BJ (cell line): ENCODE results near the gene JMJD1C. TPM values are rescaled to one million over a fixed set of nuclear protein-coding genes. Genes with fewer than 3 reads are reported as not detected.

Source experiments
- CTCF ChIA-PET: fragments of 350-600 bp; formaldehyde crosslinking; extraction: SDS; loops from one replicate; lab custom pipeline; 2021; ENCODE audit warnings: antibody characterized with exemption, inconsistent platforms; lab: Yijun Ruan, JAX
- POLR2A ChIA-PET: fragments of 300-600 bp; sonication (Branson Sonifier 250); formaldehyde crosslinking; extraction: SDS; loops from one replicate; lab custom pipeline; 2021; ENCODE audit warnings: antibody characterized with exemption; lab: Charles Lee
- DNase-seq: peaks from one replicate; pipeline ENCODE4 v3.0.0-alpha.2; 2011; ENCODE audit warnings: low read depth
- H3K27me3 ChIP-seq: 2 replicates; pipeline ENCODE4 v1.6.0; 2011; ENCODE audit warnings: low read length; ENCODE audit not compliant: control insufficient read depth, insufficient read depth
- H3K36me3 ChIP-seq: 2 replicates; pipeline ENCODE4 v1.5.1; 2011; ENCODE audit warnings: low read length; ENCODE audit not compliant: control insufficient read depth, insufficient read depth
- H3K4me3 ChIP-seq: 2 replicates; pipeline ENCODE4 v1.5.1; 2011; ENCODE audit warnings: low read depth, mild to moderate bottlenecking, control low read depth, low read length
- polyA plus RNA-seq: library from polyadenylated mRNA; depleted of rRNA; stranded (reverse); fragments of >200 nt; gene quantifications from 2 replicates; pipeline ENCODE4 v1.2.3, GENCODE V29; 2011
- TF ChIP-seq, protein P1 (sequence below): IDR thresholded peaks from 2 replicates; pipeline ENCODE4 v1.5.1; 2011; ENCODE audit warnings: low read depth, mild to moderate bottlenecking, control low read depth, inconsistent platforms, low read length, moderate library complexity; ENCODE audit not compliant: insufficient read depth

JMJD1C gene
- polyA plus RNA-seq, 1 experiment = 14.2 TPM

DNA sequence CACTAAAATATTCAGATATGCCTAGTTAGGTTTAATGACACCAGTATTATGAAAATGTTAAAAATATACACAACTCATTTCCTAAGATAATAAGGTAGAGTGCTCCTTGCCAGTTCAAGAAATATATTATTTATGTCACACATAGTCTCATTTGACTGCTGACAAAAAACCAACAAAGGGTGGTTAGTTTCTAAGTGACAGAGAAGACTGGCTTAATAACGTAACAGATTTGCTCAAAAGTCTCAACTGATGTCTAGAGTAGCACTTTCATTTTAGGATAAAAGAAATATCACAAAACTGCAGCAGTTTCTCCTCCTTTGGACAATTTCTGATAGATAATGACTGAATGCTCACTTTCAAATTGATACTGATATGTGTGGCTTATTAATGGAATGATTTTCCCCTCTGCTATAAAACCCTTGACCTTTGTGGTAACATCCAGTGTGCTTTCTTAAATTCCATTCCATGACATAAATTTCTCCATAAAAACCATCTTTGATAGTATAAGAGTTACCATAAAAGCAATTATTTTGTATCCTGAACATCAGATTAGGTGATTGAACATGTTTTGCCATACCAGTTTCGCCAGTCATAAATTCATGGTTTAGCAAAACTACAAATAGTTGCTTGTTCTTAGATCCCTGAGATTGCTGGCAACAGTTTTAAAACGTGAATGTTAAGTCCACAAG lies 238.4 kb downstream of the JMJD1C start:
- ChIA-PET POLR2A (no interaction called here), CTCF (interaction anchor here (1.4 kb wide), 1 partner anchor 13 kb away, joined by 3 read pairs; no protein-coding TSS in a partner anchor)
- H3K36me3 ChIP-seq = no peaks in the 10 kb centered on the region
- no peak overlapping the region for H3K4me3 ChIP-seq
- no peak for DNase-seq
- TF ChIP-seq, protein P1, sequence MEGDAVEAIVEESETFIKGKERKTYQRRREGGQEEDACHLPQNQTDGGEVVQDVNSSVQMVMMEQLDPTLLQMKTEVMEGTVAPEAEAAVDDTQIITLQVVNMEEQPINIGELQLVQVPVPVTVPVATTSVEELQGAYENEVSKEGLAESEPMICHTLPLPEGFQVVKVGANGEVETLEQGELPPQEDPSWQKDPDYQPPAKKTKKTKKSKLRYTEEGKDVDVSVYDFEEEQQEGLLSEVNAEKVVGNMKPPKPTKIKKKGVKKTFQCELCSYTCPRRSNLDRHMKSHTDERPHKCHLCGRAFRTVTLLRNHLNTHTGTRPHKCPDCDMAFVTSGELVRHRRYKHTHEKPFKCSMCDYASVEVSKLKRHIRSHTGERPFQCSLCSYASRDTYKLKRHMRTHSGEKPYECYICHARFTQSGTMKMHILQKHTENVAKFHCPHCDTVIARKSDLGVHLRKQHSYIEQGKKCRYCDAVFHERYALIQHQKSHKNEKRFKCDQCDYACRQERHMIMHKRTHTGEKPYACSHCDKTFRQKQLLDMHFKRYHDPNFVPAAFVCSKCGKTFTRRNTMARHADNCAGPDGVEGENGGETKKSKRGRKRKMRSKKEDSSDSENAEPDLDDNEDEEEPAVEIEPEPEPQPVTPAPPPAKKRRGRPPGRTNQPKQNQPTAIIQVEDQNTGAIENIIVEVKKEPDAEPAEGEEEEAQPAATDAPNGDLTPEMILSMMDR = no peak
- H3K27me3 ChIP-seq = no peaks in the 10 kb centered on the region

DNA sequence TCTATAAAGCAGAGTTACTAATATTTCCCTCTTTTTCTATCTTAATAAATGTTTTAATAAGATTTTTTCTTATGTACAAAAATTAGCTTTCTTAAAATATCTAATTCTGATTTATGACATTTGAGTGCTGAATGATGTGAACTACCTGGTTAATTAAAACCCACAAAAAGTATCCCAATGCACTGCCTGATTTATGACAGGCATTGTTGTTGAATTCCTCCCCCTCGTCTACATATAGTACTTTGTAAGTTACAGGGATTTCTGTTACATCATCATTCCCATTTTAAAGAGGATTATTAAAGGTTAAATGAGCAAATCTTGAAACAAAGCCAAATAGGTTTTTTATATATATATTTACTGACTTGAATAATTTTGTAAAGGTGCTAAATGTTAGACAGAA lies 241.5 kb downstream of the JMJD1C start:
- Histone ChIP-seq H3K36me3 (no peaks in the 10 kb centered on the region), H3K27me3 (no peaks in the 10 kb centered on the region), H3K4me3 (no peak overlapping the region)
- ChIA-PET POLR2A (no interaction called here), CTCF (interaction anchor here (1.2 to 2.1 kb wide), 2 partner anchors 9 to 496 kb away, joined by 3 to 9 read pairs; no protein-coding TSS in a partner anchor)
- DNase-seq = no peak
- TF ChIP-seq, protein P1 = no peak

DNA sequence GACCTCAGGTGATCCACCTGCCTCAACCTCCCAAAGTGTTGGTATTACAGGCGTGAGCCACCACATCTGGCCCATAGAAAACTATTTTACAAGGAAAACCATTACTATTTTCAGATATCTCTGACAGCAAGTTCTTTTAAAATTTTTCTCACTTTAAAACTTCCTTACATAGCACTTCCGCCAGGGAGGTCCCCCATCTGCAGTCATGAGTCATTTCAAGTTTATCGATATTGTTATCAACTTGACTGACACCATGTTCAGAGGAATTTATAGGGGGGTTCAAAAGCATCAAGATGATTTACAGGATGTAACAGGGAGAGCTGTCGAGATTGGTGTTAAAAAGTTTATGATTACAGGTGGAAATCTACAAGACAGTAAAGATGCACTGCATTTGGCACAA lies 243.8 kb downstream of the JMJD1C start:
- ChIA-PET POLR2A (no interaction called here), CTCF (interaction anchor here (0.6 to 1.0 kb wide), 2 partner anchors 292 to 498 kb away, joined by 3 read pairs; no protein-coding TSS in a partner anchor)
- TF ChIP-seq, protein P1 = no peak
- H3K36me3 ChIP-seq = no peaks in the 10 kb centered on the region
- no peaks in the 10 kb centered on the region for H3K27me3 ChIP-seq
- DNase-seq = no peak
- no peak overlapping the region for H3K4me3 ChIP-seq

DNA sequence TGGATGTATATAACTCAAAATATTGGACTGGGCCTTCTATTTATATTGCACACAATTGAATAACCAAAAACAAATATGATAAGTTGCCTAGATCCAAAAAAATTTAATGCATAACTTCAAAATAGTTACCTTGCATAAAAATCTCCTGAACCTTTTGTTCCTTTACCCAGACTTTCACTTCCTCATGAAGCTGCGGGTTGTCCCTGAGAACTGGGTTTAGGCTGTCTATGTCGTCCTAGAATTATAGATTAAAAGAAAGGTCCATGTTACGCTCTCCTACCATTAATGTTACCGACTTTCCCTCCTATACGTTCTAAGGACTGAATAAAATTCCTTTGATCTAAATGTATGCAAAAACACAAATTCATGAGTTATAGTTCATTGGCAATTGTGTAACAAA lies 246.0 kb downstream of the JMJD1C start:
- CTCF ChIA-PET = interaction anchor here (0.6 kb wide), 1 partner anchor 295 kb away, joined by 3 read pairs; no protein-coding TSS in a partner anchor
- TF ChIP-seq, protein P1 = no peak
- POLR2A ChIA-PET = no interaction called here
- no peak for DNase-seq
- H3K4me3 ChIP-seq = no peak overlapping the region
- no peaks in the 10 kb centered on the region for H3K27me3 ChIP-seq
- no peaks in the 10 kb centered on the region for H3K36me3 ChIP-seq

DNA sequence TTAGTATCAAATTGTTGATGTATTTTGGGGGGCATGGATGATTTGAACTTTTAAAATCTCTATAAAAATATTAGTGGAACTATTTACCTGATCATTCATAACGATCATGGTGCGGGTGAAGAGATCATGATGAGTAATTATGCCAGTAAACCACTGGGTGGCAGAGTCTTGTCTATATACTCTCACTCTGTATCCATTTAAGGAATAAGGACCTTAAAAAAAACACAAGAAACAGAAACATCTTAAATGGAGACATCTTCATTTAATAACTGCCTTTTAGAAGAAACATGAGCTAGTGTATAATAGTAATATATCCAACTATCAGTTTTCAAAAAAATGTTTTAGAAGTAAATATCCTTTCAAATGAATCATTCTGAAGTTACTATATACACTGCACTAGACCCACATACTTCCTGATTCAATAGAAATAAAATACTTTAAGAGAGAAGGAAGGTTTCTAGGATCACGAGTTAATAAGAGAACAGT lies 248.6 kb downstream of the JMJD1C start:
- TF ChIP-seq, protein P1 = peak; percentile 62
- POLR2A ChIA-PET = interaction anchor here (0.5 kb wide), 1 partner anchor 465 kb away, joined by 3 read pairs; no protein-coding TSS in a partner anchor
- H3K27me3 ChIP-seq = no peaks in the 10 kb centered on the region

More for the DNA sequence above, 248.6 kb downstream of the JMJD1C start:
- peaks cover 4% of the 10 kb centered on the region; the same call in 1 of the 2 replicates for H3K36me3 ChIP-seq
- no peak overlapping the region for H3K4me3 ChIP-seq
- peak; percentile 19 for DNase-seq
- CTCF ChIA-PET = interaction anchor here (0.6 to 2.9 kb wide), 21 partner anchors 8 to 602 kb away, joined by 3 to 28 read pairs (median 3); no protein-coding TSS in a partner anchor
